ENCODE measurements around the gene ANTKMT.

GRCh38 chr16:770411-770810 is 49.5 kb downstream of the ANTKMT start:
- TF ChIP-seq, protein P1, sequence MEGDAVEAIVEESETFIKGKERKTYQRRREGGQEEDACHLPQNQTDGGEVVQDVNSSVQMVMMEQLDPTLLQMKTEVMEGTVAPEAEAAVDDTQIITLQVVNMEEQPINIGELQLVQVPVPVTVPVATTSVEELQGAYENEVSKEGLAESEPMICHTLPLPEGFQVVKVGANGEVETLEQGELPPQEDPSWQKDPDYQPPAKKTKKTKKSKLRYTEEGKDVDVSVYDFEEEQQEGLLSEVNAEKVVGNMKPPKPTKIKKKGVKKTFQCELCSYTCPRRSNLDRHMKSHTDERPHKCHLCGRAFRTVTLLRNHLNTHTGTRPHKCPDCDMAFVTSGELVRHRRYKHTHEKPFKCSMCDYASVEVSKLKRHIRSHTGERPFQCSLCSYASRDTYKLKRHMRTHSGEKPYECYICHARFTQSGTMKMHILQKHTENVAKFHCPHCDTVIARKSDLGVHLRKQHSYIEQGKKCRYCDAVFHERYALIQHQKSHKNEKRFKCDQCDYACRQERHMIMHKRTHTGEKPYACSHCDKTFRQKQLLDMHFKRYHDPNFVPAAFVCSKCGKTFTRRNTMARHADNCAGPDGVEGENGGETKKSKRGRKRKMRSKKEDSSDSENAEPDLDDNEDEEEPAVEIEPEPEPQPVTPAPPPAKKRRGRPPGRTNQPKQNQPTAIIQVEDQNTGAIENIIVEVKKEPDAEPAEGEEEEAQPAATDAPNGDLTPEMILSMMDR (IDR thresholded peaks at IDR 0.05): no peak
- TF ChIP-seq EZH2 (IDR thresholded peaks at IDR 0.05): no peak
- no peak for TF ChIP-seq EZH2phosphoT487 (IDR thresholded peaks at IDR 0.05)
